Naive thymus-derived CD4-positive, alpha-beta T cell (primary cell): ENCODE results near the gene SPNS2. TPM values are rescaled to one million over a fixed set of nuclear protein-coding genes. Genes with fewer than 3 reads are reported as not detected.

Experiments
- ATAC-seq: fragments of 150-1000 bp; cut with Tn5 transposase; 2 replicates; pipeline ENCODE4 v1.10.0; 2021; ENCODE audit warnings: mild to moderate bottlenecking, moderate library complexity
- CTCF ChIA-PET: fragments of 350-600 bp; sonication (Branson Sonifier 250); formaldehyde crosslinking; loops from one replicate; lab custom pipeline; 2021; ENCODE audit warnings: antibody characterized with exemption; lab: Charles Lee
- POLR2A ChIA-PET: fragments of 350-600 bp; sonication (Branson Sonifier 250); formaldehyde crosslinking; loops from one replicate; lab custom pipeline; 2021; ENCODE audit warnings: antibody characterized with exemption, inconsistent platforms; lab: Charles Lee
- DNase-seq, 9 donors: peaks; one replicate each; pipeline versions ENCODE4 v3.0.0 to v3.0.0-alpha.2; 2020 to 2022; ENCODE audit warnings: mixed read lengths in 1 of 9
- H3K27ac ChIP-seq: one replicate; pipeline ENCODE4 v1.7.0; 2013; ENCODE audit warnings: mild to moderate bottlenecking, low read depth, low read length, moderate library complexity
- H3K27me3 ChIP-seq, 2 donors: one replicate each; pipeline ENCODE4 v1.7.0; 2013; ENCODE audit warnings: low read length in 2 of 2, mild to moderate bottlenecking in 2 of 2, moderate library complexity in 2 of 2; ENCODE audit not compliant: control insufficient read depth in 2 of 2, insufficient read depth in 2 of 2
- H3K36me3 ChIP-seq, 3 experiments: 1 replicate in 2 of 3; 2 replicates in 1 of 3; pipeline ENCODE4 v1.7.0; 2013; ENCODE audit warnings: low read length in 3 of 3, mild to moderate bottlenecking in 3 of 3, moderate library complexity in 1 of 3; ENCODE audit not compliant: insufficient read depth in 3 of 3, control insufficient read depth in 2 of 3
- H3K4me1 ChIP-seq, 2 donors: one replicate each; pipeline ENCODE4 v1.7.0; 2013; ENCODE audit warnings: low read length in 2 of 2, mild to moderate bottlenecking in 2 of 2, moderate library complexity in 1 of 2; ENCODE audit not compliant: control insufficient read depth in 2 of 2, insufficient read depth in 2 of 2
- H3K4me3 ChIP-seq: 2 replicates; pipeline ENCODE4 v1.7.0; 2013; ENCODE audit warnings: mild to moderate bottlenecking, low read length
- H3K9me3 ChIP-seq, 3 experiments: 1 replicate in 2 of 3; 2 replicates in 1 of 3; pipeline ENCODE4 v1.7.0; 2013; ENCODE audit warnings: low read length in 3 of 3; ENCODE audit not compliant: control insufficient read depth in 2 of 3
- H3K27ac Mint-ChIP-seq, 9 donors: one replicate each; pipeline ENCODE4 v1.8.0; 2020 to 2022; ENCODE audit warnings: mixed read lengths in 9 of 9, mild to moderate bottlenecking in 8 of 9, moderate library complexity in 5 of 9, inconsistent platforms in 2 of 9
- H3K27me3 Mint-ChIP-seq, 5 donors: one replicate each; pipeline ENCODE4 v1.8.0; 2021 to 2022; ENCODE audit warnings: mixed read lengths in 5 of 5, mild to moderate bottlenecking in 1 of 5
- H3K36me3 Mint-ChIP-seq, 5 donors: one replicate each; pipeline ENCODE4 v1.8.0; 2020 to 2022; ENCODE audit warnings: mixed read lengths in 5 of 5, mild to moderate bottlenecking in 3 of 5, inconsistent platforms in 1 of 5
- H3K4me1 Mint-ChIP-seq, 7 donors: one replicate each; pipeline ENCODE4 v1.8.0; 2020 to 2022; ENCODE audit warnings: mixed read lengths in 7 of 7, mild to moderate bottlenecking in 3 of 7, inconsistent platforms in 1 of 7
- H3K4me3 Mint-ChIP-seq, 10 donors: one replicate each; pipeline ENCODE4 v1.8.0; 2020 to 2022; ENCODE audit warnings: mild to moderate bottlenecking in 10 of 10, mixed read lengths in 10 of 10, moderate library complexity in 6 of 10, inconsistent platforms in 2 of 10
- H3K9me3 Mint-ChIP-seq, 11 donors: one replicate each; pipeline ENCODE4 v1.8.0; 2020 to 2022; ENCODE audit warnings: mixed read lengths in 11 of 11, mild to moderate bottlenecking in 4 of 11, inconsistent platforms in 1 of 11, moderate library complexity in 1 of 11
- intact Hi-C, 2 donors: fragments of 100-400 bp; cut with micrococcal nuclease; formaldehyde crosslinking; loops; one replicate each; pipeline ENCODE4 v1.15.1; 2023
- polyA plus RNA-seq, 2 donors: library from polyadenylated mRNA; unstranded; fragments of 300-500 nt; fragmentation: Illumina TruSeq; gene quantifications; one replicate each; pipeline ENCODE4 v1.2.3, GENCODE V29; 2021
- total RNA-seq, 6 experiments: library from RNA in 5 of 6; stranded (reverse) in 5 of 6; gene quantifications; 1 replicate in 5 of 6; 2 replicates in 1 of 6; pipeline ENCODE4 v1.2.3 and lab custom pipeline; 2021 to 2026

The SPNS2 gene
- total and polyA plus RNA-seq, 7 experiments from 2014 or later = 0.19 to 0.56 (median 0.50) TPM; not detected in 3

DNA sequence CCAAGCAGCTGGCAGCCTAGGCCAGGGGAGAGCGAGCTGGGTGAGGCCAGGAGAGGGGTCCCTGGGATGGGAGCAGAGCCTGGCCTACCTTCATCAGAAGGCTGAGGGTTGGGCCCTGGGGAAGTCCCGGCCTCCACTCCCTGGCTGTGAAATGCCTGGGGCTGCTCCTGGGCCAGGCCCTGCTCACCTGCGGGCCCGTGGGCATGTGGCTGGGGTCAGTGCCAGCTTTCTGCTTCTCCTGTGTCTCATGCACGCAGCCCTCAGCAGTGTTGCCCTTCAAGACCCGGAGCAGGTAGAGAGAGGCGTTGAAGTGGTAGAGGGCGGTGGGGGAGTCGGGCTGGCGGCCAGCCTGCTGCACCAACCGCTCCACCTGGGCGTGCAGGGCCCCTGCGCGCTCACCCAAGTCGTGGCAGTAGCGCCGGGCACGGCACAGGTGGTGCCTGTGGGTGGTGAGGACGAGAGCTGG, 44.1 kb downstream of the SPNS2 start:
- no peaks in the 10 kb centered on the region for H3K27me3 Mint-ChIP-seq
- ChIA-PET POLR2A (no interaction called here), CTCF (no interaction called here)
- H3K9me3 ChIP-seq = no peaks in the 10 kb centered on the region
- H3K4me3 Mint-ChIP-seq = no peak overlapping the region
- intact Hi-C loops = no loop called here
- H3K36me3 Mint-ChIP-seq = peaks cover 0 to 12% (median 6%) of the 10 kb centered on the region in 5 donors
- H3K27ac Mint-ChIP-seq = no peak overlapping the region
- H3K4me1 Mint-ChIP-seq = no peaks in the 10 kb centered on the region
- peaks cover 0 to 98% (median 24%) of the 10 kb centered on the region in 3 experiments for H3K36me3 ChIP-seq
- H3K9me3 Mint-ChIP-seq = no peaks in the 10 kb centered on the region
- DNase-seq = no peak
- no peak overlapping the region for H3K4me3 ChIP-seq
- H3K4me1 ChIP-seq = no peaks in the 10 kb centered on the region
- H3K27ac ChIP-seq = no peak overlapping the region
- H3K27me3 ChIP-seq = no peaks in the 10 kb centered on the region
- ATAC-seq = no peak

DNA sequence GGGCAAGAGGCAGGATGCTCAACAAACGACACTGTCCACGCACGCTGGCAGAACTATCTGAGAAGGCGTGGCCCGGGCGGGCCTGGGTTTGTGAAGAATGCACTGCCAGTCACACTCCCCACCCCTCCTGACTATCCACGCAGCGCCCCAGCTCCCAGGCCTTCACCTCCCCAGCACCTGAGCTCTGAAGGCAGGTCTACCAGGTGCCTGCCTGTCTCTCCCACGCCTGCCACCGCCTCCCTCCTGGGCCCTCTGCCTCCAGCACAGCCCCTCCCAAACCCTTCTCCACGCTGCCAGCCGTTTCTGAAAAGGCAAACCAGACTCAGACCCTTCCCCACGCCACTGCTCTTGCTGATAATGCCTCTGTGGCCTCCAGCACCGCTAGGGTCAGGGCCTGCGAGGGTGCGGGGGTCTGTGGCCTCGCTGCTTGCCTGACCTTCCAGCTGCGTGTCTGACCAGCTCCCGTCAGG, 44.9 kb downstream of the SPNS2 start:
- no peaks in the 10 kb centered on the region for H3K9me3 ChIP-seq
- POLR2A ChIA-PET = interaction anchor here (0.9 to 1.1 kb wide), 2 partner anchors 11 to 12 kb away, joined by 3 read pairs; partner anchors contain the start of gene MYBBP1A
- Mint-ChIP-seq H3K36me3 (peaks cover 0 to 12% (median 6%) of the 10 kb centered on the region in 5 donors), H3K27me3 (no peaks in the 10 kb centered on the region), H3K4me1 (no peaks in the 10 kb centered on the region), H3K4me3 (no peak overlapping the region), H3K9me3 (no peaks in the 10 kb centered on the region), H3K27ac (no peak overlapping the region)
- H3K27me3 ChIP-seq = no peaks in the 10 kb centered on the region
- ATAC-seq = no peak
- H3K4me1 ChIP-seq = no peaks in the 10 kb centered on the region
- H3K4me3 ChIP-seq = no peak overlapping the region
- peaks cover 0 to 98% (median 32%) of the 10 kb centered on the region in 3 experiments for H3K36me3 ChIP-seq
- intact Hi-C loops = no loop called here
- CTCF ChIA-PET = no interaction called here
- no peak for DNase-seq
- H3K27ac ChIP-seq = no peak overlapping the region

DNA sequence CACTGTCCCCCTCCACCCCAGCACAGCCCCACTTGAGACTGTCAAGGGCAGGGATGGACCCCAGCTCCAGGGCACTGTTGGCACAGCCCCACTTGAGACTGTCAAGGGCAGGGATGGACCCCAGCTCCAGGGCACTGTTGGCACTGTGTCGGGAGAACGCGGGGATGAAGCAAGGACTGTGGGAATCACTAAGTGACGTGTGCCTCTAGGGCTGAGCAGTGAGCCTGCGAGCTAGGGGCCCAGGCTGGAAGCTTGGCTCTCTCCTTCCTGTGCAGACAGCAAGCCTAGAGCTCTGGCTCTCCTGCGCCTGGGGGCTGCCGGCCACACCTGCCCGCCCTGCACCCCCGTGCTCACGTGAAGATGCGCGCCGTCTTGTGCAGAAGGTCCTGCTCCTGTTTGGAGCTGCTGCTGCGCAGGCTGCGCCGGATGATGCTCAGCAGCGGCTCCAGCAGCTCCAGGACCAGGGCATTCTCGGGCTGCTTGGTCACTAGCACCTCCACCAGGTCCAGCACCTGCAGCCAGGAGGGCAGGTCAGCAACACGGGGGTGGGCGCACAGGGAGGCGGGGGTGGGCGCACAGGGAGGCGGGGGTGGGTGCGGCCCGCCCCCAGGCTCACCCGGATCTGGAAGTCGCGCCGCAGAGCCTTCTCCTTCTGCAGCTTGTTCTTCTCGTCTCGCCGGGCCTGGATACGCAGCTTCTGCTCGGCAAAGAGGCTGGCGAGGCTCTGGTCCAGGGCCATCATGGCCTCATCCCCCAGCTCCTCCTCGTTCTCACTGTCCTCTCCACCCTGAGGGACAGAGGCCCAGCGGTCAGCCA, 45.7 kb downstream of the SPNS2 start:
- ATAC-seq (no peak), DNase-seq (no peak)
- H3K27me3 Mint-ChIP-seq = no peaks in the 10 kb centered on the region
- Histone ChIP-seq H3K27me3 (no peaks in the 10 kb centered on the region), H3K27ac (no peak overlapping the region), H3K9me3 (no peaks in the 10 kb centered on the region), H3K36me3 (peaks cover 0 to 98% (median 37%) of the 10 kb centered on the region in 3 experiments), H3K4me1 (no peaks in the 10 kb centered on the region), H3K4me3 (no peak overlapping the region)
- ChIA-PET CTCF (interaction anchor here (0.6 kb wide), 1 partner anchor 11 kb away, joined by 3 read pairs; the partner anchor contains the start of gene MYBBP1A), POLR2A (interaction anchor here (0.5 to 1.1 kb wide), 3 partner anchors 9 to 51 kb away, joined by 3 read pairs; partner anchors contain the start of gene MYBBP1A)
- H3K36me3 Mint-ChIP-seq = peaks cover 0 to 15% (median 6%) of the 10 kb centered on the region in 5 donors
- intact Hi-C loops = no loop called here
- no peak overlapping the region for H3K4me3 Mint-ChIP-seq
- no peaks in the 10 kb centered on the region for H3K9me3 Mint-ChIP-seq
- no peaks in the 10 kb centered on the region for H3K4me1 Mint-ChIP-seq
- H3K27ac Mint-ChIP-seq = no peak overlapping the region

DNA sequence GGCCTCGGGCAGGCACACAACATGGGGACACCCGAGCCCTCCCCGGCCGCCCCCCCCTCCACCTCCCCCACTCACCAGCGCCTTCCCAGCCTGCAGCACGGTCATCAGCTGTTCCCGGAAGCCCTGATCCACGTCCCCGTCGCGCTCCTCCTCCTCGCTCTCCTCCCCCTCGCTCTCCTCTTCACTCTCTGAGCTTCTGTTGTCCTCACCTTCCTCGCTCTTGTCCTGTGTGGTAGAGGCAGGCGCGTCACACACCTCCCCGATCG, 46.2 kb downstream of the SPNS2 start:
- H3K4me3 Mint-ChIP-seq = no peak overlapping the region
- intact Hi-C loops = no loop called here
- H3K36me3 Mint-ChIP-seq = peaks cover 0 to 12% (median 4%) of the 10 kb centered on the region in 5 donors
- H3K9me3 ChIP-seq = no peaks in the 10 kb centered on the region
- no peak overlapping the region for H3K27ac Mint-ChIP-seq
- ATAC-seq (no peak), DNase-seq (no peak)
- H3K4me1 Mint-ChIP-seq = no peaks in the 10 kb centered on the region
- POLR2A ChIA-PET = interaction anchor here (0.9 to 1.1 kb wide), 2 partner anchors 9 to 10 kb away, joined by 3 read pairs; partner anchors contain the start of gene MYBBP1A
- H3K27ac ChIP-seq = no peak overlapping the region
- H3K36me3 ChIP-seq = peaks cover 0 to 98% (median 37%) of the 10 kb centered on the region in 3 experiments
- CTCF ChIA-PET = no interaction called here
- no peaks in the 10 kb centered on the region for H3K27me3 ChIP-seq
- no peaks in the 10 kb centered on the region for H3K27me3 Mint-ChIP-seq
- no peaks in the 10 kb centered on the region for H3K4me1 ChIP-seq
- no peaks in the 10 kb centered on the region for H3K9me3 Mint-ChIP-seq
- H3K4me3 ChIP-seq = no peak overlapping the region

DNA sequence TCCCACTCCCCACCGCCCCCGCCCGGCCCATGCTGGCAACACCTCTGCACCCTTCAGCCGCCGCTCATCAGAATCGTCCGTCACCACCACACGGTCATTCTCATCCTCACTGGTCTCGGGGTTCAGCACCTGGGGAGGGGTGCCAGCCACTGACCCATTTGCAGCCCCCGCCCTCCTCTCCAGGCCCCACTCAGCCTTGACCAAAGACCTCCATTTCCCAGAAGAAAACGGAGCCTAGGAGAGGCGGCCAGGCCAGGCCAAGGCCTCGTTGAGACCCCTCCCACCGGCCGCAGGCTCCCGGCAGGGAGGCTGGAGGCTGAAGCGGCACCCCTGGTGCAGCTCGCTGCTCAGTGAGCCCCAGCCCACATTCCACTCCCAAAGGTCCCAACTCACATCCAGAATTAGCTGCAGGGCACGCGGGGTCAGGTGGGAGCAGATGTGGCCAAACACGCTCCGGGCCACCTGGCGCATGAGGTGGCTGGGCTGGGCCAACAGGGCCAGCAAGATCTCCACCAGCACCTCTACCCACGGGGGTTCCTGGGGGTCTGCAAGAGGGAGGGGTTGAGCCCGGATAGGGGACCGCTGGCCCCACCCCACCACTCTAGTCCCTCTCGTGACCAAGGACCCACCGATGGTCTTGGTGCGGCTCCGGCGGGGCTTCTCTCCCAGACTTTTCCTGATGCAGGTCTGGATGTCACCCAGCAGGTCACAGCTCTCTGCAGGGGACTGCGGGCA, 46.7 kb downstream of the SPNS2 start:
- no peaks in the 10 kb centered on the region for H3K9me3 Mint-ChIP-seq
- ChIA-PET POLR2A (interaction anchor here (0.9 kb wide), 1 partner anchor 8 kb away, joined by 3 read pairs; no protein-coding TSS in a partner anchor), CTCF (no interaction called here)
- peaks cover 0 to 17% (median 4%) of the 10 kb centered on the region in 5 donors for H3K36me3 Mint-ChIP-seq
- Histone ChIP-seq H3K27me3 (no peaks in the 10 kb centered on the region), H3K27ac (no peak overlapping the region), H3K36me3 (peaks cover 0 to 98% (median 39%) of the 10 kb centered on the region in 3 experiments), H3K4me3 (no peak overlapping the region), H3K9me3 (no peaks in the 10 kb centered on the region), H3K4me1 (no peaks in the 10 kb centered on the region)
- no peak overlapping the region for H3K4me3 Mint-ChIP-seq
- intact Hi-C loops = no loop called here
- H3K27me3 Mint-ChIP-seq = no peaks in the 10 kb centered on the region
- H3K27ac Mint-ChIP-seq = no peak overlapping the region
- no peak for DNase-seq
- H3K4me1 Mint-ChIP-seq = no peaks in the 10 kb centered on the region
- no peak for ATAC-seq

DNA sequence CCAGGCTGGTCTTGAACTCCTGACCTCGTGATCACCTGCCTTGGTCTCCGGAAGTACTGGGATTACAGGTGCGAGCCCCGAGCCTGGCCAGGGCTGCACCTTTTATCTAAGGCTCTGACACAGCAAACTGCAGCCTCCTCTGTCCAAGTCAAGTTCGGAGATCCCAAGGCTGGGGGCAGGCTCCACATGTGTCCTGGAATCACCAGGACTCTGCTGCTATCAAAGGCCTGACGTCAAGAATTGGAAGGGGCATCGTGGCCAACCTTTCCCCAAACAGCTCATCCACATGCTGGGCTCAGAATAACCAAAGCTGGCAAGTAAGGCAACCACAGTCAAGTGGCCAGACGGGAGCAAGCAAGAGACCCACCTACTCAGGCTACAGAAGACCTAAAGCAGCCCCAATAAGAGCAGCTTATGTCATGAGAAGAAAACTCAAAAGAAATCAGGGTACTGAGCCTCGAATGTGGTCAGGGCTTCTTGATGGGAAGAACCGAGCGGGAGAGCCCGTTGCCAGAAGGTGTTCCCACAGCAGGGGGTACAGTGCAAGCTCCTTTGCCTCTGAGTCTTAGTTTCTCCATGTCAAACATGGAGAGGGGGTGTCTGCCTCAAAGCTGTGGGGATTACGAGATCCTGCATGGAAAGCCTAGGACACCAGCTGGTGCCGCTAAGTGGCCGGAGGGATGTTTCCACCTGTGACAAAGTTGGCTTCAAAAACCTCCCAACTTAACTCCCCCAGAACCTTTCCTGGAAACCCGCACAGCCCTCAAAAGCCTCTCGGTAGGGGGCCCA, 48.6 kb downstream of the SPNS2 start:
- no peaks in the 10 kb centered on the region for H3K27me3 Mint-ChIP-seq
- ATAC-seq (no peak), DNase-seq (no peak)
- Histone ChIP-seq H3K9me3 (no peaks in the 10 kb centered on the region), H3K27me3 (no peaks in the 10 kb centered on the region), H3K4me3 (no peak overlapping the region), H3K27ac (no peak overlapping the region), H3K4me1 (no peaks in the 10 kb centered on the region), H3K36me3 (peaks cover 10 to 98% (median 33%) of the 10 kb centered on the region in 3 experiments)
- no peak overlapping the region for H3K27ac Mint-ChIP-seq
- H3K36me3 Mint-ChIP-seq = peaks cover 0 to 26% (median 7%) of the 10 kb centered on the region in 5 donors
- CTCF ChIA-PET = interaction anchor here (0.6 kb wide), 1 partner anchor 116 kb away, joined by 4 read pairs; no protein-coding TSS in a partner anchor
- intact Hi-C loops = no loop called here
- H3K4me3 Mint-ChIP-seq = no peak overlapping the region
- POLR2A ChIA-PET = interaction anchor here (1.0 kb wide), 1 partner anchor 10 kb away, joined by 3 read pairs; no protein-coding TSS in a partner anchor
- peaks cover 0 to 4% (median 0%) of the 10 kb centered on the region in 7 donors for H3K4me1 Mint-ChIP-seq
- no peaks in the 10 kb centered on the region for H3K9me3 Mint-ChIP-seq
